Measurements from ENCODE around the gene RB1. TPM values are rescaled to one million over a fixed set of nuclear protein-coding genes. Genes with fewer than 3 reads are reported as not detected.
"Not testable (repeated sequence)": the region's sequence is repeated elsewhere in the genome, so short reads cannot be mapped to it uniquely, and the experiment has no call there.

RB1 gene
- total RNA-seq, 2 experiments from 2014 or later: 33.5 to 84.4 TPM

DNA sequence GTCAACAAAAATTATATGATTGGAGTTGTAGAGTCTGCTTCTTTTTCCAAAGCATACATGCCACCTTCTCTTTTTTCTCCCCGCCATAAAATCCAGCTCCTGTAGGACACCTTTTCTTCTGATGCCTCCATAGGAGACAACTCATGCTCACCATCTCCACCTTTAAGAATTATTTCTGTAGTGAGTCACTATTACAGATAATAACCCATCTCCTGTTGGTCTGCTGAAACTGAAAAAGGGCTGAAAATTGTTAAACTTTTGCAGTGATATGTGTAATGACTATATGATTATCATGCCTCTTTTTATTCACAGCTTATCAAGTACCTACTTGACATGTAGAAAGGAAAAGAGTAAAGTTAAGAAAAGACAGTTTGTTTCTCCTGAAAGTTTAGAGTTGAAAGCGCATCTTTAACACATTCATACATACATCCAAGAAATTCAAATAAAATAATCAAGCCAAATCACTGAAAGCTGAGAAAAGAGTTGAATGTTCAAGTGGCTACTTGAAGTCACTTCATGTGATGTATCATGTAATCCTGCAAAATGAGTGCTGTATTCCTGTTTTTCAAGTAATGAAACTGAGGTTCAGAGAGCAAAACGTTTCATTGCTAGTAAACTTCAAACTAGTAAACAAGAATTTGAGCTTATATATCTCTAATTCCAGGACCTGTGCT lies 144.9 kb downstream of the RB1 start:
- Histone ChIP-seq H4K20me1 (ENCODE audit: insufficient read depth, low read length) (no peaks in the 10 kb centered on the region), H3K9me2 (ENCODE audit: insufficient read depth, low read length) (no peaks in the 10 kb centered on the region), H2AFZ (ENCODE audit: low read length) (no peak overlapping the region), H3K9me3 (ENCODE audit: low read length) (peaks cover 25% of the 10 kb centered on the region), H3K27ac (ENCODE audit: low read depth, low read length, poor library complexity, severe bottlenecking) (no peak overlapping the region), H3K4me3 (ENCODE audit: low read depth, low read length, poor library complexity, severe bottlenecking) (no peak overlapping the region), H3K4me1 (ENCODE audit: insufficient read depth, low read length, poor library complexity, severe bottlenecking) (no peaks in the 10 kb centered on the region), H3K4me2 (ENCODE audit: low read length) (no peak overlapping the region), H3K79me2 (ENCODE audit: insufficient read depth, low read depth, low read length) (no peaks in the 10 kb centered on the region; the same call in 1 of the 2 replicates), H3K36me3 (ENCODE audit: insufficient read depth, low read length) (peaks cover 38% of the 10 kb centered on the region)
- ChIA-PET POLR2A (interaction anchor here (1.6 kb wide), 1 partner anchor 23 kb away, joined by 4 read pairs; no protein-coding TSS in a partner anchor), CTCF (ENCODE audit: unreplicated experiment) (no interaction called here)
- intact Hi-C loops (cut with micrococcal nuclease; ENCODE audit: unreplicated experiment): no loop called here
- DNase-seq (ENCODE audit: low spot score): no peak
- TF ChIP-seq, protein P1, sequence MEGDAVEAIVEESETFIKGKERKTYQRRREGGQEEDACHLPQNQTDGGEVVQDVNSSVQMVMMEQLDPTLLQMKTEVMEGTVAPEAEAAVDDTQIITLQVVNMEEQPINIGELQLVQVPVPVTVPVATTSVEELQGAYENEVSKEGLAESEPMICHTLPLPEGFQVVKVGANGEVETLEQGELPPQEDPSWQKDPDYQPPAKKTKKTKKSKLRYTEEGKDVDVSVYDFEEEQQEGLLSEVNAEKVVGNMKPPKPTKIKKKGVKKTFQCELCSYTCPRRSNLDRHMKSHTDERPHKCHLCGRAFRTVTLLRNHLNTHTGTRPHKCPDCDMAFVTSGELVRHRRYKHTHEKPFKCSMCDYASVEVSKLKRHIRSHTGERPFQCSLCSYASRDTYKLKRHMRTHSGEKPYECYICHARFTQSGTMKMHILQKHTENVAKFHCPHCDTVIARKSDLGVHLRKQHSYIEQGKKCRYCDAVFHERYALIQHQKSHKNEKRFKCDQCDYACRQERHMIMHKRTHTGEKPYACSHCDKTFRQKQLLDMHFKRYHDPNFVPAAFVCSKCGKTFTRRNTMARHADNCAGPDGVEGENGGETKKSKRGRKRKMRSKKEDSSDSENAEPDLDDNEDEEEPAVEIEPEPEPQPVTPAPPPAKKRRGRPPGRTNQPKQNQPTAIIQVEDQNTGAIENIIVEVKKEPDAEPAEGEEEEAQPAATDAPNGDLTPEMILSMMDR (conservative IDR thresholded peaks at IDR 0.05; ENCODE audit: low read length): no peak
- TF ChIP-seq EZH2phosphoT487 (IDR thresholded peaks at IDR 0.05; ENCODE audit: borderline replicate concordance, low read depth, low read length): no peak
- no TSS peak for BruUV-seq (replicated peaks)

DNA sequence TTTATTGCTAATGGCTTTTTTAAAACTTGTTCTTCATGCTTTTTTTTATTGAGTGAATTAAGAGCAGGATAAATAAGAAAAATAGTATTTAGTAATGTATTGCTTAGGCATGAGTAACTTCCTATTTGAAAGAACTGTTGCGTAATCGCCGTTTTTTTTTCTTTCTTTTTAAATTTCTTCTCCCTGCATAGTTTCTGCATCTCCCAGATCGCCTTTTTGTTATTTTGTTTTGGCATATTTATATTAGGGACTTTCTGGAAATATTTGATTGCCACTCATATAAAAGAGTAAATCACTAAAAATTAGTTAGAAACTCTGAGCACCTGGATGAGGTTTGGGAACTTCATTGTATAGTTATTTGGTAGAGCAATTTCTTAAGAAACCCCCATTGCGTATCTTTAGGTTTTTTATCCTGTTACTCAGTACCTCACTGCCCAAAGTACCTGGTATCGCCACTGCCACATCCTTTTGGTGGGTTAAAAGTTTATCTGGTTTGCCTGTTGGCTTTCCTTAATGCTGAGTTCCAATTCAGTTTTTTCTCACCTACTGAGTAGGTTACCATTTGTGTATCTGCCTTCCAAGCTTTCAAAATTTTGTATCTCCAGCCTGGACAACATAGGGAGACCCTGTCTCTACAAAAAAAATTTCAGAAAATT lies 145.5 kb downstream of the RB1 start:
- intact Hi-C loops (cut with micrococcal nuclease; ENCODE audit: unreplicated experiment): no loop called here
- Histone ChIP-seq H3K9me2 (ENCODE audit: insufficient read depth, low read length) (no peaks in the 10 kb centered on the region), H2AFZ (ENCODE audit: low read length) (no peak overlapping the region), H3K4me2 (ENCODE audit: low read length) (no peak overlapping the region), H4K20me1 (ENCODE audit: insufficient read depth, low read length) (no peaks in the 10 kb centered on the region), H3K36me3 (ENCODE audit: insufficient read depth, low read length) (peaks cover 41% of the 10 kb centered on the region), H3K9me3 (ENCODE audit: low read length) (peaks cover 25% of the 10 kb centered on the region), H3K27ac (ENCODE audit: low read depth, low read length, poor library complexity, severe bottlenecking) (no peak overlapping the region), H3K79me2 (ENCODE audit: insufficient read depth, low read depth, low read length) (no peaks in the 10 kb centered on the region; the same call in 1 of the 2 replicates), H3K4me1 (ENCODE audit: insufficient read depth, low read length, poor library complexity, severe bottlenecking) (no peaks in the 10 kb centered on the region), H3K4me3 (ENCODE audit: low read depth, low read length, poor library complexity, severe bottlenecking) (no peak overlapping the region)
- TF ChIP-seq, protein P1 (conservative IDR thresholded peaks at IDR 0.05; ENCODE audit: low read length): no peak
- TF ChIP-seq EZH2phosphoT487 (IDR thresholded peaks at IDR 0.05; ENCODE audit: borderline replicate concordance, low read depth, low read length): no peak
- CTCF ChIA-PET (ENCODE audit: unreplicated experiment): no interaction called here
- POLR2A ChIA-PET: no interaction called here
- no TSS peak for BruUV-seq (replicated peaks)
- no peak for DNase-seq (ENCODE audit: low spot score)

DNA sequence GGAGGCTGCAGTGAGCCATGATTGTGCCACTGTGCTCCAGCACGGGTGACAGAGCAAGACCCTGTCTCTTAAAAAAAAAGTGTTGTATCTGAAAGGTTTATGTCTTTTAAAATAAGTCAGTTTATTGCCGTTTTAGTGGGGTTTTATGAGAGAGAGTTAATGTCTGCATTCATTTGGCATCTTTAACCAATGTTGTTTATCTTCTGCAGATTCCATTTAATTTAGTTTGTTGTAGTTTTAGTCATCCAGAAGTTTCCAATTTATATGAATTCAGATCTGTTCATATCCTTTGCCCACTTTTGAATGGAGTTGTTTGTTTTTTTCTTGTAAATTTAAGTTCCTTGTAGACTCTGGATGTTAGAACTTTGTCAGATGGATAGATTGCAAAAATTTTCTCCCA lies 146.1 kb downstream of the RB1 start:
- no peak for DNase-seq (ENCODE audit: low spot score)
- peaks cover 25% of the 10 kb centered on the region for H3K9me3 ChIP-seq (ENCODE audit: low read length)
- H3K27ac ChIP-seq (ENCODE audit: low read depth, low read length, poor library complexity, severe bottlenecking): no peak overlapping the region
- no peaks in the 10 kb centered on the region for H3K9me2 ChIP-seq (ENCODE audit: insufficient read depth, low read length)
- H3K4me1 ChIP-seq (ENCODE audit: insufficient read depth, low read length, poor library complexity, severe bottlenecking): no peaks in the 10 kb centered on the region
- H3K79me2 ChIP-seq (ENCODE audit: insufficient read depth, low read depth, low read length): no peaks in the 10 kb centered on the region; the same call in 1 of the 2 replicates
- no peak overlapping the region for H3K4me3 ChIP-seq (ENCODE audit: low read depth, low read length, poor library complexity, severe bottlenecking)
- H4K20me1 ChIP-seq (ENCODE audit: insufficient read depth, low read length): no peaks in the 10 kb centered on the region
- CTCF ChIA-PET (ENCODE audit: unreplicated experiment): no interaction called here
- BruUV-seq (replicated peaks): no TSS peak
- intact Hi-C loops (cut with micrococcal nuclease; ENCODE audit: unreplicated experiment): no loop called here
- TF ChIP-seq, protein P1 (conservative IDR thresholded peaks at IDR 0.05; ENCODE audit: low read length): no peak
- no peak for TF ChIP-seq EZH2phosphoT487 (IDR thresholded peaks at IDR 0.05; ENCODE audit: borderline replicate concordance, low read depth, low read length)
- POLR2A ChIA-PET: no interaction called here
- no peak overlapping the region for H3K4me2 ChIP-seq (ENCODE audit: low read length)
- no peak overlapping the region for H2AFZ ChIP-seq (ENCODE audit: low read length)
- peaks cover 47% of the 10 kb centered on the region for H3K36me3 ChIP-seq (ENCODE audit: insufficient read depth, low read length)

DNA sequence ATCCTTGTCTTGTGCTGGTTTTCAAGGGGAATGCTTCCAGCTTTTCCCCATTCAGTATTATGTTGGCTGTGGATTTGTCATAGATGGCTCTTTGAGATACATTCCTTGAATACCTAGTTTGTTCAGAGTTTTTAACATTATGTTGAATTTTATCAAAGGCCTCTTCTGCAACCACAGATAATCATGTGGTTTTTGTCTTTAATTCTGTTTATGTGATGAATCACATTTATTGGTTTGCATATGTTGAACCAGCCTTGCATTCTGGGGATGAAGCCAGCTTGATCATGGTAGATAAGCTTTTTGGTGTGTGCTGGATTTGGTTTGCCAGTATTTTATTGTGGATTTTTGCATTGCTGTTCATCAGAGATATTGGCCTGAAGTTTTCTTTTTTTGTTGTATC lies 147.6 kb downstream of the RB1 start:
- intact Hi-C loops (cut with micrococcal nuclease; ENCODE audit: unreplicated experiment); H3K4me1 ChIP-seq (ENCODE audit: insufficient read depth, low read length, poor library complexity, severe bottlenecking); H3K4me2 ChIP-seq (ENCODE audit: low read length); BruUV-seq (replicated peaks); H3K79me2 ChIP-seq (ENCODE audit: insufficient read depth, low read depth, low read length); H4K20me1 ChIP-seq (ENCODE audit: insufficient read depth, low read length); H3K4me3 ChIP-seq (ENCODE audit: low read depth, low read length, poor library complexity, severe bottlenecking); H3K27ac ChIP-seq (ENCODE audit: low read depth, low read length, poor library complexity, severe bottlenecking); H3K9me2 ChIP-seq (ENCODE audit: insufficient read depth, low read length); CTCF ChIA-PET (ENCODE audit: unreplicated experiment); DNase-seq (ENCODE audit: low spot score); H2AFZ ChIP-seq (ENCODE audit: low read length): not testable (repeated sequence)
- POLR2A ChIA-PET: interaction anchor here (1.9 kb wide), 1 partner anchor 12 kb away, joined by 6 read pairs; no protein-coding TSS in a partner anchor
- peaks cover 53% of the 10 kb centered on the region for H3K36me3 ChIP-seq (ENCODE audit: insufficient read depth, low read length)
- peaks cover 25% of the 10 kb centered on the region for H3K9me3 ChIP-seq (ENCODE audit: low read length)

Data from OCI-LY7 (cell line).